GM23248 (cell line): Measurements from ENCODE around the gene WDR88.

Experiments
- EZH2 ChIP-seq: fragments of 200-600 bp; sonication (generic); IDR thresholded peaks from 2 replicates; pipeline ENCODE4 v1.6.1; 2018; ENCODE audit warnings: antibody characterized with exemption, mild to moderate bottlenecking; ENCODE audit not compliant: insufficient read depth, poor library complexity, severe bottlenecking
- EZH2phosphoT487 ChIP-seq: fragments of 200-600 bp; sonication (generic); IDR thresholded peaks from 2 replicates; pipeline ENCODE4 v1.6.1; 2018; ENCODE audit warnings: antibody characterized with exemption, moderate library complexity, mild to moderate bottlenecking, low read depth; ENCODE audit not compliant: insufficient read depth

- TF ChIP-seq EZH2: no peak
- TF ChIP-seq EZH2phosphoT487: no peak
These were observed 36.6 kb downstream of the WDR88 start for GRCh38 chr19:33168528-33168927.
